ENCODE results near the gene HYAL2. TPM values are rescaled to one million over a fixed set of nuclear protein-coding genes. Genes with fewer than 3 reads are reported as not detected.
"Not testable (repeated sequence)": the region's sequence is repeated elsewhere in the genome, so short reads cannot be mapped to it uniquely, and the experiment has no call there.

Gene HYAL2
- total and polyA plus RNA-seq, 2 of the 8 experiments (the other 6 are each of a cell fraction or from before 2014, with no cell fraction given): 51.9 to 176 TPM

DNA sequence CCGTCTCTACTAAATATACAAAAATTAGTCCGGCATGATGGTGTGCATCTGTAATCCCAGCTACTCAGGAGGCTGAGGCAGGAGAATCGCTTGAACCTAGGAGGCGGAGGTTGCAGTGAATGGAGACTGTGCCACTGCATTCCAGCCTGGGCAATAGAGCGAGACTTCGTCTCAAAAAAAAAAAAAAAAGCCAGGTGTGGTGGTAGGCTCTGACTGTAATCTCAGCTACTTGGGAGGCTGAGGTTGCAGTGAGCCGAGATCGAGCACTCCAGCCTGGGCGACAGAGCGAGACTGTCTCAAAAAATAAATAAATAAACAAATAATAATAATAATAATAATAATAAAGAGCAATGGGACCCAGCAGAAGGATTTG lies 50.0 kb downstream of the HYAL2 start:
- H3K23me2 ChIP-seq (ENCODE audit: low read depth, low read length); H3K4me3 ChIP-seq (ENCODE audit: extremely low read depth in 1 of 4, insufficient read depth in 2 of 4, low read depth in 3 of 4, low read length in 4 of 4); H3K18ac ChIP-seq (ENCODE audit: extremely low read depth, low read length); H2AFZ ChIP-seq (ENCODE audit: low read length); H2BK120ac ChIP-seq (replicated peaks; ENCODE audit: low read depth, low read length); H3K14ac ChIP-seq (ENCODE audit: insufficient read length); H2BK12ac ChIP-seq (ENCODE audit: low read depth, low read length); DNase-seq (ENCODE audit: low read depth in 1 of 2, low spot score in 2 of 2); H3K9me3 ChIP-seq (ENCODE audit: insufficient read depth in 2 of 2, low read depth in 1 of 2, low read length in 1 of 2); H3K27ac ChIP-seq (ENCODE audit: low read depth, low read length); H2BK20ac ChIP-seq (ENCODE audit: low read length); FAIRE-seq; H3K4ac ChIP-seq (replicated peaks; ENCODE audit: insufficient read length, low read depth, low read length); H2BK15ac ChIP-seq (ENCODE audit: low read length); H3K9ac ChIP-seq (replicated peaks in 1 of 4; ENCODE audit: extremely low read depth in 1 of 4, low read depth in 3 of 4, low read length in 3 of 4); H4K8ac ChIP-seq (ENCODE audit: extremely low read depth, insufficient read depth, low read length); H3K79me2 ChIP-seq (ENCODE audit: control insufficient read depth in 1 of 2, insufficient read depth in 2 of 2, low read length in 2 of 2); H4K5ac ChIP-seq (ENCODE audit: insufficient read length, low read depth, low read length); H4K91ac ChIP-seq (replicated peaks; ENCODE audit: insufficient read length, low read length); H3K23ac ChIP-seq (ENCODE audit: insufficient read length); H2BK5ac ChIP-seq (ENCODE audit: low read depth, low read length); H4K20me1 ChIP-seq (replicated peaks in 1 of 2; ENCODE audit: control insufficient read depth in 1 of 2, insufficient read depth in 2 of 2, low read length in 2 of 2); H3K79me1 ChIP-seq (ENCODE audit: low read depth, low read length); H3K36me3 ChIP-seq (ENCODE audit: control insufficient read depth in 2 of 4, insufficient read depth in 4 of 4, low read length in 3 of 4); H3K56ac ChIP-seq (replicated peaks; ENCODE audit: insufficient read length, low read depth, low read length); H2AK5ac ChIP-seq (ENCODE audit: low read depth, low read length): not testable (repeated sequence)
- 79% methylated on average over 10 of the region's 10 CpGs; no CpG with 5 or more reads in 1 of the 2 experiments for WGBS, 2 experiments (ENCODE audit: extremely low coverage in 1 of 2, insufficient coverage in 1 of 2, insufficient read length in 1 of 2, insufficient replicate concordance in 2 of 2, low coverage in 1 of 2, low lambda C conversion rate in 2 of 2, missing lambda C conversion rate in 1 of 2)
- H3K4me1 ChIP-seq (replicated peaks in 1 of 4; ENCODE audit: control insufficient read depth in 3 of 4, insufficient read depth in 4 of 4, low read length in 3 of 4): peaks cover 0 to 26% (median 24%) of the 10 kb centered on the region in 4 experiments; a peak in 6 of 7 replicates
- CTCF ChIA-PET (ENCODE audit: partially characterized antibody): interaction anchor here (0.7 to 53.5 kb wide), 8 partner anchors 9 to 89 kb away, joined by 3 to 2149 read pairs (median 31); partner anchors contain the start of genes GNAI2 and SLC38A3
- H3K27me3 ChIP-seq (replicated peaks in 1 of 4; ENCODE audit: control insufficient read depth in 3 of 4, extremely low read depth in 1 of 4, insufficient read depth in 3 of 4, low read length in 3 of 4): peaks cover 27 to 47% (median 41%) of the 10 kb centered on the region in 4 experiments
- H3K4me2 ChIP-seq (ENCODE audit: insufficient read depth in 1 of 2, low read depth in 2 of 2, low read length in 2 of 2): peak overlapping the region in 1 of 2 experiments; percentile 2; a peak in 1 of 4 replicates
- POLR2A ChIA-PET (ENCODE audit: partially characterized antibody): interaction anchor here (0.7 to 4.4 kb wide), 6 partner anchors 8 to 98 kb away, joined by 3 to 35 read pairs (median 4); partner anchors contain the start of gene IFRD2
